ENCODE measurements around the gene MGAT5. TPM values are rescaled to one million over a fixed set of nuclear protein-coding genes. Genes with fewer than 3 reads are reported as not detected.

Gene MGAT5
- total RNA-seq, 2 experiments from 2014 or later, result 48.5 to 54.3 TPM

GRCh38 chr2:134491771-134492441 is 238.0 kb downstream of the MGAT5 start:
- H3K4me3 Mint-ChIP-seq, result no peak overlapping the region
- no peaks in the 10 kb centered on the region for H3K4me1 Mint-ChIP-seq (ENCODE audit: low read depth)
- no peaks in the 10 kb centered on the region for H3K9me3 Mint-ChIP-seq (ENCODE audit: insufficient read depth)
- DNase-seq, result no peak
- H3K27me3 Mint-ChIP-seq (ENCODE audit: low read depth), result peaks cover 12% of the 10 kb centered on the region
- POLR2A ChIA-PET, result no interaction called here
- H3K36me3 Mint-ChIP-seq (ENCODE audit: low read depth), result no peaks in the 10 kb centered on the region
- H3K27ac Mint-ChIP-seq, result no peak overlapping the region
- CTCF ChIA-PET, result no interaction called here
- ATAC-seq, result no peak

GRCh38 chr2:134493797-134494196 is 239.9 kb downstream of the MGAT5 start:
- ATAC-seq (no peak), DNase-seq (no peak)
- Mint-ChIP-seq H3K9me3 (ENCODE audit: insufficient read depth) (no peaks in the 10 kb centered on the region), H3K4me3 (no peak overlapping the region), H3K27ac (no peak overlapping the region), H3K27me3 (ENCODE audit: low read depth) (peaks cover 12% of the 10 kb centered on the region), H3K36me3 (ENCODE audit: low read depth) (no peaks in the 10 kb centered on the region), H3K4me1 (ENCODE audit: low read depth) (no peaks in the 10 kb centered on the region)
- ChIA-PET CTCF (no interaction called here), POLR2A (no interaction called here)

- ATAC-seq (no peak), DNase-seq (no peak)
- Mint-ChIP-seq H3K4me3 (no peak overlapping the region), H3K4me1 (ENCODE audit: low read depth) (no peaks in the 10 kb centered on the region), H3K9me3 (ENCODE audit: insufficient read depth) (no peaks in the 10 kb centered on the region), H3K36me3 (ENCODE audit: low read depth) (no peaks in the 10 kb centered on the region), H3K27me3 (ENCODE audit: low read depth) (peaks cover 5% of the 10 kb centered on the region), H3K27ac (no peak overlapping the region)
- POLR2A ChIA-PET, result no interaction called here
- CTCF ChIA-PET, result no interaction called here
Observed at GRCh38 chr2:134498654-134499053, 244.8 kb downstream of the MGAT5 start.

- no peak overlapping the region for H3K27ac Mint-ChIP-seq
- CTCF ChIA-PET, result no interaction called here
- no peaks in the 10 kb centered on the region for H3K9me3 Mint-ChIP-seq (ENCODE audit: insufficient read depth)
- H3K36me3 Mint-ChIP-seq (ENCODE audit: low read depth), result no peaks in the 10 kb centered on the region
- H3K4me3 Mint-ChIP-seq, result no peak overlapping the region
- H3K4me1 Mint-ChIP-seq (ENCODE audit: low read depth), result no peaks in the 10 kb centered on the region
- DNase-seq (no peak), ATAC-seq (no peak)
- POLR2A ChIA-PET, result no interaction called here
- H3K27me3 Mint-ChIP-seq (ENCODE audit: low read depth), result peaks cover 5% of the 10 kb centered on the region
Observed at GRCh38 chr2:134499307-134499926, 245.5 kb downstream of the MGAT5 start.

GRCh38 chr2:134500211-134500935 is 246.5 kb downstream of the MGAT5 start:
- H3K4me3 Mint-ChIP-seq, result no peak overlapping the region
- POLR2A ChIA-PET, result no interaction called here
- ATAC-seq (no peak), DNase-seq (no peak)
- no peaks in the 10 kb centered on the region for H3K9me3 Mint-ChIP-seq (ENCODE audit: insufficient read depth)
- peaks cover 5% of the 10 kb centered on the region for H3K27me3 Mint-ChIP-seq (ENCODE audit: low read depth)
- H3K27ac Mint-ChIP-seq, result no peak overlapping the region
- no peaks in the 10 kb centered on the region for H3K4me1 Mint-ChIP-seq (ENCODE audit: low read depth)
- CTCF ChIA-PET, result no interaction called here
- no peaks in the 10 kb centered on the region for H3K36me3 Mint-ChIP-seq (ENCODE audit: low read depth)

GRCh38 chr2:134501476-134502091 is 247.7 kb downstream of the MGAT5 start:
- peaks cover 5% of the 10 kb centered on the region for H3K27me3 Mint-ChIP-seq (ENCODE audit: low read depth)
- no peaks in the 10 kb centered on the region for H3K4me1 Mint-ChIP-seq (ENCODE audit: low read depth)
- ATAC-seq, result no peak
- no peaks in the 10 kb centered on the region for H3K9me3 Mint-ChIP-seq (ENCODE audit: insufficient read depth)
- no peak overlapping the region for H3K4me3 Mint-ChIP-seq
- DNase-seq, result no peak
- no peaks in the 10 kb centered on the region for H3K36me3 Mint-ChIP-seq (ENCODE audit: low read depth)
- CTCF ChIA-PET, result no interaction called here
- H3K27ac Mint-ChIP-seq, result no peak overlapping the region
- POLR2A ChIA-PET, result no interaction called here

GRCh38 chr2:134502104-134502503 is 248.2 kb downstream of the MGAT5 start:
- no peak overlapping the region for H3K27ac Mint-ChIP-seq
- ChIA-PET CTCF (no interaction called here), POLR2A (no interaction called here)
- H3K4me3 Mint-ChIP-seq, result no peak overlapping the region
- ATAC-seq (no peak), DNase-seq (no peak)
- H3K27me3 Mint-ChIP-seq (ENCODE audit: low read depth), result peaks cover 5% of the 10 kb centered on the region
- no peaks in the 10 kb centered on the region for H3K36me3 Mint-ChIP-seq (ENCODE audit: low read depth)
- H3K9me3 Mint-ChIP-seq (ENCODE audit: insufficient read depth), result no peaks in the 10 kb centered on the region
- no peaks in the 10 kb centered on the region for H3K4me1 Mint-ChIP-seq (ENCODE audit: low read depth)

Data from activated CD8-positive, alpha-beta T cell treated with anti-CD3 and anti-CD28 coated beads, Interleukin-2, amount 10 ng/mL, durations not matched to agents 7 days and 5 days (primary cell).